K562 (cell line): ENCODE data around the gene FBXO48. TPM values are rescaled to one million over a fixed set of nuclear protein-coding genes. Genes with fewer than 3 reads are reported as not detected.
A peak's percentile ranks its signal among the peaks of the same experiment; 100 is the strongest.

Experiments
- BRD4 ChIP-seq: fragments of 200-600 bp; sonication (generic); IDR thresholded peaks from 2 replicates; pipeline ENCODE4 v1.6.1; 2017; ENCODE audit warnings: inconsistent platforms
- CC2D1A ChIP-seq: fragments of 450-650 bp; IDR thresholded peaks from 2 replicates; pipeline ENCODE4 v1.6.1; 2017; ENCODE audit warnings: mild to moderate bottlenecking
- ERF ChIP-seq: fragments of 450-650 bp; formaldehyde crosslinking; IDR thresholded peaks from 2 replicates; pipeline ENCODE4 v1.4.0; 2020; ENCODE audit warnings: mild to moderate bottlenecking, mixed read lengths
- FOXK1 ChIP-seq: sonication (generic); formaldehyde crosslinking; IDR thresholded peaks from 2 replicates; pipeline ENCODE4 v1.8.0; 2022; ENCODE audit warnings: missing genetic modification reagents, mild to moderate bottlenecking, borderline replicate concordance
- HDGF ChIP-seq: fragments of 450-650 bp; IDR thresholded peaks from 2 replicates; pipeline ENCODE4 v1.6.1; 2016
- HEY1 ChIP-seq: fragments of 250-450 bp; sonication (Bioruptor Pico); IDR thresholded peaks from 2 replicates; pipeline ENCODE4 v1.5.0; 2020; ENCODE audit warnings: mild to moderate bottlenecking, moderate library complexity, borderline replicate concordance
- HNRNPLL ChIP-seq: fragments of 200-400 bp; formaldehyde crosslinking; IDR thresholded peaks from 2 replicates; pipeline ENCODE4 v1.6.1; 2017; ENCODE audit warnings: low read length, low read depth, mild to moderate bottlenecking; ENCODE audit not compliant: poor library complexity, severe bottlenecking
- ILF3 ChIP-seq: fragments of 450-650 bp; IDR thresholded peaks from 2 replicates; pipeline ENCODE4 v1.6.1; 2018; ENCODE audit warnings: antibody characterized with exemption, mild to moderate bottlenecking, moderate library complexity, borderline replicate concordance
- ILK ChIP-seq: fragments of 450-650 bp; IDR thresholded peaks from 2 replicates; pipeline ENCODE4 v1.6.1; 2016; ENCODE audit warnings: missing genetic modification characterization, low read depth, mild to moderate bottlenecking, missing compliant biosample characterization, moderate library complexity, borderline replicate concordance
- KLF10 ChIP-seq: fragments of 250-450 bp; sonication (Bioruptor Pico); IDR thresholded peaks from 2 replicates; pipeline ENCODE4 v1.6.1; 2021; ENCODE audit warnings: matching md5 sums
- MED1 ChIP-seq: sonication (generic); formaldehyde crosslinking; IDR thresholded peaks from 2 replicates; pipeline ENCODE4 v1.8.1; 2023; ENCODE audit warnings: missing genetic modification reagents, borderline replicate concordance
- NELFE ChIP-seq: IDR thresholded peaks from 2 replicates; pipeline ENCODE4 v1.6.1; 2011; ENCODE audit warnings: mild to moderate bottlenecking; ENCODE audit not compliant: insufficient read depth, insufficient read length
- NFATC3 ChIP-seq: fragments of 450-650 bp; IDR thresholded peaks from 2 replicates; pipeline ENCODE4 v1.6.1; 2017; ENCODE audit warnings: mild to moderate bottlenecking
- PATZ1 ChIP-seq: fragments of 250-450 bp; sonication (Bioruptor Pico); IDR thresholded peaks from 2 replicates; pipeline ENCODE4 v1.5.0; 2020; ENCODE audit warnings: mild to moderate bottlenecking, borderline replicate concordance
- PHB ChIP-seq: fragments of 250-450 bp; sonication (Bioruptor Pico); IDR thresholded peaks from 2 replicates; pipeline ENCODE4 v1.5.0; 2021
- PKNOX1 ChIP-seq: fragments of 450-650 bp; IDR thresholded peaks from 2 replicates; pipeline ENCODE4 v1.6.1; 2016
- PML ChIP-seq: IDR thresholded peaks from 2 replicates; pipeline ENCODE4 v1.6.1; 2012; ENCODE audit warnings: low read length, inconsistent platforms
- RBM17 ChIP-seq: fragments of 200-400 bp; formaldehyde crosslinking; IDR thresholded peaks from 2 replicates; pipeline ENCODE4 v1.6.1; 2017; ENCODE audit warnings: low read depth, mild to moderate bottlenecking, low read length, borderline replicate concordance
- SMARCA4 ChIP-seq: fragments of 450-650 bp; IDR thresholded peaks from 2 replicates; pipeline ENCODE4 v1.6.1; 2016
- TCF3 ChIP-seq: sonication (generic); formaldehyde crosslinking; IDR thresholded peaks from 2 replicates; pipeline ENCODE4 v1.4.0; 2020; ENCODE audit warnings: mild to moderate bottlenecking, missing genetic modification reagents
- TCF7L2 ChIP-seq: fragments of 150-350 bp; IDR thresholded peaks from 2 replicates; pipeline ENCODE4 v1.6.1; 2016; ENCODE audit warnings: low read depth, mild to moderate bottlenecking, low read length, moderate library complexity
- TEAD2 ChIP-seq: fragments of 450-650 bp; IDR thresholded peaks from 2 replicates; pipeline ENCODE4 v1.6.1; 2016; ENCODE audit warnings: missing genetic modification characterization, control low read depth, missing compliant biosample characterization
- ZC3H4 ChIP-seq: sonication (generic); formaldehyde crosslinking; IDR thresholded peaks from 2 replicates; pipeline ENCODE4 v1.9.0; 2021; ENCODE audit warnings: missing genetic modification reagents, borderline replicate concordance
- ZFP36 ChIP-seq: fragments of 150-350 bp; IDR thresholded peaks from 2 replicates; pipeline ENCODE4 v1.6.1; 2018; ENCODE audit warnings: low read length, low read depth; ENCODE audit not compliant: partially characterized antibody
- ZFP91 ChIP-seq: sonication (generic); formaldehyde crosslinking; IDR thresholded peaks from 2 replicates; pipeline ENCODE4 v1.8.0; 2022; ENCODE audit warnings: mild to moderate bottlenecking, missing genetic modification reagents
- ZNF354B ChIP-seq: fragments of 250-450 bp; sonication (Bioruptor Pico); IDR thresholded peaks from 2 replicates; pipeline ENCODE4 v1.4.0; 2020
- ZNF445 ChIP-seq: fragments of 250-450 bp; sonication (Bioruptor Pico); IDR thresholded peaks from 2 replicates; pipeline ENCODE4 v1.4.0; 2020; ENCODE audit warnings: low read depth, mild to moderate bottlenecking, moderate library complexity
- polyA plus RNA-seq, 8 experiments: library from polyadenylated mRNA; depleted of rRNA in 4 of 8; stranded (reverse) in 5 of 8; unstranded in 3 of 8; fragments of >200 nt; fragmentation: Nextera tagmentation in 2 of 8; fragmentation: Illumina TruSeq in 1 of 8; extraction: Ambion mirVana in 2 of 8; extraction: Trizol in 1 of 8; gene quantifications; 2 replicates each; pipeline versions ENCODE4 v1.2.1 to v1.2.3, GENCODE V29; 2011 to 2014; ENCODE audit warnings: inconsistent platforms in 1 of 8, missing spikeins in 1 of 8
- total RNA-seq, 7 experiments: library from RNA; depleted of rRNA in 6 of 7; stranded (reverse); fragments of >200 nt in 6 of 7; fragmentation: Illumina TruSeq in 2 of 7; extraction: Trizol in 2 of 7; gene quantifications; 2 replicates each; pipeline versions ENCODE4 v1.2.1 to v1.2.3, GENCODE V29; 2011 to 2021; ENCODE audit warnings: low replicate concordance in 1 of 7

The FBXO48 gene
- total and polyA plus RNA-seq, 9 of the 15 experiments (the other 6 are each of a cell fraction or from before 2014, with no cell fraction given): 0.36 to 1.8 (median 0.73) TPM

GRCh38 chr2:68420254-68420910 lies 46.7 kb downstream of the FBXO48 start (continued):
- no peak for TF ChIP-seq TCF7L2
- TF ChIP-seq NFATC3: peak; percentile 23; the same call in 1 of the 2 replicates
- no peak for TF ChIP-seq FOXK1 (CRISPR knock-in tag)
- TF ChIP-seq ZFP36: peak; percentile 48
- TF ChIP-seq TCF3: peak; percentile 25; the same call in 1 of the 2 replicates
- no peak for TF ChIP-seq ZNF445 (CRISPR knock-in tag)
- TF ChIP-seq PKNOX1: peak; percentile 46
- TF ChIP-seq BRD4: no peak; the same call in 1 of the 2 replicates
- TF ChIP-seq PATZ1 (CRISPR knock-in tag): no peak
- TF ChIP-seq KLF10 (CRISPR knock-in tag): no peak
- no peak for TF ChIP-seq ERF
- TF ChIP-seq CC2D1A: no peak
- no peak for TF ChIP-seq PML
- TF ChIP-seq NELFE: no peak
- peak; percentile 68; the same call in 1 of the 2 replicates for TF ChIP-seq HEY1 (CRISPR knock-in tag)
- TF ChIP-seq HDGF: no peak
- peak; percentile 91 for TF ChIP-seq SMARCA4
- no peak for TF ChIP-seq ILF3
- TF ChIP-seq ZFP91: no peak
- no peak for TF ChIP-seq MED1 (CRISPR knock-in tag)
- TF ChIP-seq HNRNPLL: no peak
- TF ChIP-seq RBM17: no peak
- peak; percentile 72 for TF ChIP-seq ZNF354B (CRISPR knock-in tag)
- no peak for TF ChIP-seq ZC3H4 (CRISPR knock-in tag)
- no peak for TF ChIP-seq PHB (CRISPR knock-in tag)
- peak; percentile 62; the same call in 1 of the 2 replicates for TF ChIP-seq TEAD2 (tag)
- TF ChIP-seq ILK (tag): peak; percentile 56; the same call in 1 of the 2 replicates
